DOHH2 (cell line): ENCODE results near the gene MROH9.

Source experiments
- EZH2phosphoT487 ChIP-seq: fragments of 200-600 bp; sonication (generic); IDR thresholded peaks from 2 replicates; pipeline ENCODE4 v1.6.1; 2017; ENCODE audit warnings: borderline replicate concordance, mild to moderate bottlenecking, antibody characterized with exemption, low read length, moderate library complexity, mixed read lengths
- TF ChIP-seq, protein P1 (sequence below): fragments of 200-600 bp; sonication (generic); IDR thresholded peaks from one replicate; pipeline ENCODE4 v1.5.1; 2014; ENCODE audit warnings: antibody characterized with exemption, mild to moderate bottlenecking, low read depth, low read length; ENCODE audit not compliant: poor library complexity, severe bottlenecking

GRCh38 chr1:170987424-170987823 lies 52.1 kb downstream of the MROH9 start:
- TF ChIP-seq, protein P1, sequence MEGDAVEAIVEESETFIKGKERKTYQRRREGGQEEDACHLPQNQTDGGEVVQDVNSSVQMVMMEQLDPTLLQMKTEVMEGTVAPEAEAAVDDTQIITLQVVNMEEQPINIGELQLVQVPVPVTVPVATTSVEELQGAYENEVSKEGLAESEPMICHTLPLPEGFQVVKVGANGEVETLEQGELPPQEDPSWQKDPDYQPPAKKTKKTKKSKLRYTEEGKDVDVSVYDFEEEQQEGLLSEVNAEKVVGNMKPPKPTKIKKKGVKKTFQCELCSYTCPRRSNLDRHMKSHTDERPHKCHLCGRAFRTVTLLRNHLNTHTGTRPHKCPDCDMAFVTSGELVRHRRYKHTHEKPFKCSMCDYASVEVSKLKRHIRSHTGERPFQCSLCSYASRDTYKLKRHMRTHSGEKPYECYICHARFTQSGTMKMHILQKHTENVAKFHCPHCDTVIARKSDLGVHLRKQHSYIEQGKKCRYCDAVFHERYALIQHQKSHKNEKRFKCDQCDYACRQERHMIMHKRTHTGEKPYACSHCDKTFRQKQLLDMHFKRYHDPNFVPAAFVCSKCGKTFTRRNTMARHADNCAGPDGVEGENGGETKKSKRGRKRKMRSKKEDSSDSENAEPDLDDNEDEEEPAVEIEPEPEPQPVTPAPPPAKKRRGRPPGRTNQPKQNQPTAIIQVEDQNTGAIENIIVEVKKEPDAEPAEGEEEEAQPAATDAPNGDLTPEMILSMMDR, result no peak
- no peak for TF ChIP-seq EZH2phosphoT487
